HG03139 (cell line): ENCODE data around the gene HOXA6.

Experiments
- ATAC-seq: cut with Tn5 transposase; IDR thresholded peaks from one replicate; pipeline ENCODE4 v1.9.1; 2021; ENCODE audit not compliant: unreplicated experiment

The HOXA6 gene

DNA sequence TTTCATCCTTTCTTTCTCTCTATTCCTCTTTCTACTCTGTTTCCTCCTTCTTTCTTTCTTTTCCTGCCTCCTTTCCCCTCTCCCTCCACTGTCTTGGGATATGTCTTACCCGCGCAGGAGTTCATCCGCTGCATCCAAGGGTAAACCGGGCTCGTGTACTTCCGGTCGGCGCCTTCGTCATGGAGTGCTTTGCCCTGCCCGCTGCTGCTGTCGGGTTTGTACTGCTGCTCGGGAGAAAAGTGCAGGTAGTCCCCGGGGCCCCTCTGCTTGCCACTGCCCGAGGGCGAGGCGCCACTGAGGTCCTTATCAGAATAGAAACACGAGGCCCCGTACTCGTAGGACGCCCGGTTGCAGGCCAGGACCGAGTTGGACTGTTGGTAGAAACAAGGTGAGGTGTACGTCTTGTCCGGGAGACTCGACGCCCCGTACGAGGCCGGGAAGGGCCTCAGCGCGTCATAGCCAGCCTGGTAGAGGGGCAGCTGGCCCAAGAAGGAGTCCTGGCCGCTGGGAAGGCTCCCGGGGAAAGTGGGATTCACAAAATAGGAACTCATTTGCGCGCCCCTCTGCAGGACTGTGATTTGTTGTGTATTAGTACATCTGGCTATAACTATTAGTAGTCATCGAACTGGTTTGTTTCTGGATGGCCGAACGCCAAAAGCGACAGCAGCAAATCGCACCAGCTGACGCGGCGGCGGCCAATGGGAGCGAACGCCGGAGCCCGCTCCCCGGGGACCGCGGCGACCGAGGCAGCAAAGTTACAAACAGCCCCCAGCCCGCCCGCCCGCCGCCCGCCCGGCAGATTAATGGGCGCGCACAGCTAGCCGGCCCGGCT, at the start of gene HOXA6:
HOXA6 (minus strand) TSS at position 576 of the 832 bp plus-strand sequence; CDS start at position 551, 25 bp downstream.
- no peak for ATAC-seq

DNA sequence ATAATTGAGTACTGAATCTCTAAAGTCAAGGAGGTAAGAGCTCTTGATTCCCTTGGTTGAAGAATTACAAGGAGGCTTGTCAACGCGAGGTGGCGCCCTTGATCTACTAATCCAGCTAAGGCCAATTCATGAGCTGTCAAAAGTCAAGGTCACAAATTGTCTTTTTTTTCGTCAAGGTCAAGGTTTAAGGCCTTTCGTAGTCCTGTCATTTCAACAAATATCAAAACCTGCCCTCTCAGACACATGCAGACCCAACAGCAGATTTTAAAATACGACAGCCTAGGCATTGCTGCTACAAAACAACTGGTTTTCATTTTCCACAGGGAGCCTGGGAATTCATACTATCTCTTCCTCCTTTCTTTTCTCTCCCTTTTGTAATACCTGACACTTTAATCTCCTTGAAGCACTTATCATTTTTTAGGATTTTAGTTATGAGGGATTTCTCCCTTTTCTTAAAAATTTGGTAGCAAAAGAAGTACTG, 48.8 kb upstream of the HOXA6 start:
- ATAC-seq = no peak

DNA sequence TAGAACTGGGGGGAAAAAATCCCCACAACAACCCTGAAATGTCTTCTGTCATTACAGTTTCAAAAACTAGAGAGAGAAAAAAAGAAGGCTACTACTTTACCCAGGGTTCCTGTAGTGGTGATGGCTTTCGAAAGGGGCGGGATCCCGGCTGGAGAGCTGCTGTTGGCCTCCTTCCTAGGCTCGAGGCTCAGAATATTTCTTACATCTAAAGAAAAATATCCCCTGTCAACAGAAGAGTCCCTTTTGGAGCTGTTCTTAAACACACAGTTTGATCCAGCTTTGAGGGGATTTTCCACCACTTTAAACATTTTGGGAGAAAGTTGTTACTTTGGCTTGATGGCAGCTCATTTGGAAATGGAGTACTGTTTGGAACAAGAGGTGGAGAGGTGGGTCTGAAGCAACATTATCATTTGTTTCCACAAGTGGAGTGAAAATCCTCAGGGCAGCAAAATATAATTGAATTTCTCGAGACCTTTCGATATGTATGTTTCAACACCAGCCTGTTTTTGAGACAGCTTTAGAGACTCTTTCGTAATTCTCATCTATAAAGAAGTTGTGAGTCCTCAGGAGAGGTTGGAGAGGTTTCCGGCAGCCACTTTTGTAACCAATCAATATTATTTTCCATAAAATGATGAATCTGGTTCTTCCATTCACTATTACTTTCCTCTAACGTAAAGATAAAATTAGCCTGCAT, 47.3 kb upstream of the HOXA6 start:
- ATAC-seq = no peak

DNA sequence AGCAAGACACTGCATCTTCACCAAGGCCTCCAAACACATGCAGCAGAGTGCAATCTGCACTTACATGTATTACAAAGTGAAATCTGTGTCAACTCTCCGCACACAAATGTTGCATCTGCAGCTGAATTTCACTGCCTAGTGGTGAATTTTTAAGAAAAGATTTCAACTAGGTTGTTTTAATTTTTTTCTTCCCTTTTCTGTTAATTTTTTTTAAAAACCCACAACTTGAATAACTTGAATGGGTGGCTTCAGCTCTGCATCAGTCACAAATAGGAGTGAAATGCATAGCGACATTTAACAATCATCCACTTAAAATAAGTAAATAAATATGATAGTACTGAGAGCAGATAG, 46.4 kb upstream of the HOXA6 start:
- ATAC-seq = no peak

DNA sequence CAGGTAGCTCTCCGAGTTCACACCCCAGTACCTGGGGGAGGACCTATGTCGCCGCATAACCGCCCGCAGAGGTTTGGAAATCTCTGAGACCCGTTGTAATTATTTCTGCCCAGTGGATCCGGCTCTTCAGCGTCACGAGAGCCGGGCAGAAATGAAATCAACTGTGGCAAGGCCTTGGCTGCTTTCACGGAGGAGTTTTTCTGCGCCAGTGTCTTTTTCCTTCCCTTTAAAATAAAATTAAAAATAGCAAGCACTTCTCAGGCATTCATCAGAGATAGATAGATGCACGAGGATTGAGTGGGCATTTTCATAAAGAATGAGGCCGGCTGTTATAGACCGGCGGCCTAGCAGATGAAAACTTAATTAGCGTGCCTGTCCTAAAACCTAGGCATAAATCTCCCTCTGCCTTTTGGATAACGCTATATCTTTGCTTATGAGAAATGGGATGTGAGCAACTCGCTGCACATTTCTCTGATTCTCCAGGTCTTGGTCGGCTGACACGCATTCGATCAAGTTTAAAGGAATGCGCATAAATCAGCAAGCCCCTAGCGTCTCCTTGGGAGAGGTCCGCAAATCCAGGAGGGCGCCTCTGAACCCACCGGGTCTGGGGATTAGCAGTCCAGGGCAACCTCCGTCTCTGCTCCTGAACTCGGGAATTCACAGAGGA, 45.9 kb upstream of the HOXA6 start:
- ATAC-seq = no peak

DNA sequence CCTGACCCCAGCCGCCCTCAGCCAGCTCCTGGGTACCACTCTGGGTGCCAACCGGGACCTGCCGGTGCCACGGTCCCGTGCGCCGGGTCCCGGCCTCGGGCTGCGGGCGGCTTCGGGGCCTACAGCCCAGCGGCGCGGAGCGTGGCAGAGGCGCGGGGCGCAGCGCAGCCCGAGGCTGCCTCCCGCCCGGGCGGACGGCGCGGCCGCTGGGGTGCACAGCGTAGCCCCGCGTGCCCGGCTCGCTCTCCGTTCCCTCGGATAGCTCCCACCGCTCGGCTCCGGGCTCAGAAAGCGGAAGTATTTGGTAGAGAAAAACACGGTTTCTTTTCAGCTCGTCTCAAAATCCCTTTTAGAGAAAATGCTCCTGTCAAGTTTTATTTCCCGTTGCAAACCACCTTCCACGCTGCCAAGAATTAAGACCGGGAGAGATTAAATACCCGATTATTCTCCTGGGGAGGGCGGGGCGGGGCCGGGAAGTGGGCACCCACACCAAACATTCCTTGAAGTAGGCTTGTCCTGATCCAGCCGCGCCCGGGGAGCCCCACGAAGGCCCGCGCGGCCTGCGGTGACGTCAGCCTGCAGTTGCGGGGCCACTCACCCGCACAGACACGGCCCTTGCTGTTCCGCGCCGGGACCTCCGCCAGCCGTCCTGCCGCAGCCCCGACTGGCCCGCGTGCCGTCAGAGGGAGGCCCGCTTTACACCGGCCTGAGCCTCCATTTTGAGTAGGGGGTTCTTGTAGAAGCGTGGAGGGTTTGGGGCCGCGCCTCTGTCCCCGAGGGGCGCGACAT, 45.2 kb upstream of the HOXA6 start:
- ATAC-seq = no peak

DNA sequence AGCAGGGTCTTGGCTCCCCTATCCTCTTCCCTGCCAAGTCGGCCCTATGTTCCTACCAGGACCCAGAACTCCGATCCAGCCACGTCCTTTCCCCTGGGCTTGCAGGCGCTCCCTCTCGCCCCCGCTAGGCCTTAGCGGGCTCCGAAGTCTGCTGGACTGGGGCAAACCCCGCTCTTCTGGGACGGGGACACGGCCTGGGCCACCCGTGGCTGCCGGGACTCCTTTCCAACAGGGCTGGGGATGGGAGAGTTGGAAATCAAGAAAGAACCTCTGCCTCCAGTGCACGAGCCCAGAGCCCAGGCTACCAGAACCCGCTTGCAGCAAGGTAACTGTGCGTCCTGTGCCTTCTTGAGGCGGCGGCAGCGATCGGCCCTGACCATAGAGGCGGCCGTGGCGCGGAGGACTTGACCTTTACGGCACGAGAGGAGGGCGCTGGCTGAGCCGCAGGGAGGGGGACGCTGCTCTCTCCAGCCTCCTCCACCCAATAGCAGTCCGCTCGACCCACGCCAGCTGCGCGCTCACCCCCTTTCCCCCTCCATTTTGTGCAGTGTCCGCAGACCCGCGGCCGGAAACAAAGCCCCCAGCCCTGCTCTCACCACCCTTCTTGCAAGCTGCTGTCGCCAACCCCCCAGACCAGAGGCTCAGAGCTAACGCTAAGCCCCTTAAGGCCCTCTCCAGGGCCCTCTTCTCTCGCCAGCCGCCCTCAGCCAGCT, 44.4 kb upstream of the HOXA6 start:
- no peak for ATAC-seq

DNA sequence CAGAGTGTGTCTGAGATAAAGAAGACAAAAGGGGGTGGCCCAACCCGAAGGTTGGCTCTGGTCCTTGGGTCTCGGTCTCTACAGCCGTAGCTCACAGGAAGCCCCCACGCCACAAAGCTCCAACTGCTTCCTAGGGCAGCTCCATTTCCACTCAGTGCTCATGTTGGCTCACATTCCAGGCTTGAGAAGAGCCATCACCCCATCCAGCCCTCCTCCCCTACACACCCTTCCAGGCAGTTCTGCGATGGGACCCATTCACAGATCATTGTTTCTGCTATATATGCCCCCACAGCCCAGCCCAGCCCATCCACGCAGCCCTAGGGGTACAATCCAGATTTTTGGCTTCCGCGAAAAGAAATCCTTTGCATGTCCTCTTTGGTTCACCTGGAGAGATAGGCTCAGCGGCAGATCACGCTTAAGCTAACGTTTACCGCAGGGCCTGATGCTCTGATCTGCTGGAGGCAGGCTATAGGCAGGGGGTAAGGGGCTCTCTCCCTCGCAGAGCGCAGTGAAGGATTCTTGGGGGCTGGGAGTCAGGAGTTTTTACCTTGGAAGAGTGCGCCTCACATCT, 43.7 kb upstream of the HOXA6 start:
- no peak for ATAC-seq

DNA sequence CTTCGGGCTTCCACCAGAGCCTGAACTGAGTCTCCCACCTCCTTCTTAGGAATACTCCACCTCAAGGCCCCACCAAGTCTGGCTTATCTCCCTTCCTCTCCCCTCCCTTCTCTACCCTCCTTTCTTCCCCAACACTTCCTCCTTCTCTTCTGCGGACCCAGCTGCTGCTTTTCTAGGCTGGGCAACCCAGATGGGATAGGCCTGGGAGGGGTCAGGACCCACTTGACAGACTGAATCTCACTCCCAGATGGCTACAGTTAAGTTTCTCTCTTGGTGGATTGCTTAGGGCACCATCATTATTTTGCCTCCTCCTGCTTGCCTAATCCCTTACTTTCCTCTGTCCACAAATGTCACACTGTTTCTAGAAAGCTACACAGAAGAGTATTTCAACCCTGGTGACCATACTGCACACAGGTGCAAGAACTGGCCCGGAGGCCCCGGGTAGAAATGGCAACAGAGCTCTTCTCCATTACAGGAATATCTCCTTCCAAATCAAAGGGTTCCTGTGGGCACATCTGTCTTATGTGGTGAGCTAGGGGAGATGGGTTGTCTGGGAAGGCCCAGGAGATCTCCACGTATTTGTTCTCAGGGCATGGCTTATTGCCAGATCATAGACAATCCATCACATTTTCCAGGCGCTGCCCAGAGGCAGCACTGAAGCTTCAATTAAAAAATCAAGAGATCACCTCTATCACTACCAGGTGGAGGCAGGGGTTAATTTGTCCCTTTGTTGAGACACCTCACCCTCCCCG, 42.6 kb upstream of the HOXA6 start:
- no peak for ATAC-seq

DNA sequence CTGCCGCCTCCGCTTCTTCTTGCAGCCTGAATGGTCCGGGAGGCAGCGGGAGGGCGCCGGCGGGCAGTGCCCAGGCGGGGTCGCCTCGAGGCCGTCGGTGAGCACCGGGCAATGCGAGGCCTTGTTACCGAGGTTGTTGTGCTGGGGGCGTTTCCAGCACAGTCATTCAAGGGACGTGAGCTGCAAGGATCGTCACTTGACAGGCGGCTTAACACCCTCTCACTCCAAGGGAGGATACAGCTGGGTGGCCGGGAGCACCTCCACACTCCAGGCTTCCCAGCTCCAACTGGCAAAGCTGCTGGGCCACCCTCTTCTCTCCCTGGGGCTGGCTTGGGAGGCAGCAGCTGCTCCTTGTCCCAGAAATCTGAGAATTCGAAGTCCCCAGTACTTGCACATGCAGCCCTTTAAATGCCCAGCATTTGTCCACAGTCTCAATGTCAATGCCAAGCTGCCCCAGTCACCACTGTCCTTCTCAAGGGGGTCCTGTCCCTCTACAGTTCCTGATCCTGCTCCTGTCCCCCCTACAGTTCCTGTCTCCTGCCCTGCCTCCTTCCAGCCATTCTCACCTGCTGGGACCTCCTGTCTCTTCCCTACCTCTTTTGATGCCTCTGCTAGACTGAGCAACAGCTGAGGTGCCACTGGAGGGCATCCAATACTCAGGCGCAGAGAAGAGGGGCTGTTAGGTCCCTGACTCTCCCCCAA, 41.9 kb upstream of the HOXA6 start:
- ATAC-seq = no peak

DNA sequence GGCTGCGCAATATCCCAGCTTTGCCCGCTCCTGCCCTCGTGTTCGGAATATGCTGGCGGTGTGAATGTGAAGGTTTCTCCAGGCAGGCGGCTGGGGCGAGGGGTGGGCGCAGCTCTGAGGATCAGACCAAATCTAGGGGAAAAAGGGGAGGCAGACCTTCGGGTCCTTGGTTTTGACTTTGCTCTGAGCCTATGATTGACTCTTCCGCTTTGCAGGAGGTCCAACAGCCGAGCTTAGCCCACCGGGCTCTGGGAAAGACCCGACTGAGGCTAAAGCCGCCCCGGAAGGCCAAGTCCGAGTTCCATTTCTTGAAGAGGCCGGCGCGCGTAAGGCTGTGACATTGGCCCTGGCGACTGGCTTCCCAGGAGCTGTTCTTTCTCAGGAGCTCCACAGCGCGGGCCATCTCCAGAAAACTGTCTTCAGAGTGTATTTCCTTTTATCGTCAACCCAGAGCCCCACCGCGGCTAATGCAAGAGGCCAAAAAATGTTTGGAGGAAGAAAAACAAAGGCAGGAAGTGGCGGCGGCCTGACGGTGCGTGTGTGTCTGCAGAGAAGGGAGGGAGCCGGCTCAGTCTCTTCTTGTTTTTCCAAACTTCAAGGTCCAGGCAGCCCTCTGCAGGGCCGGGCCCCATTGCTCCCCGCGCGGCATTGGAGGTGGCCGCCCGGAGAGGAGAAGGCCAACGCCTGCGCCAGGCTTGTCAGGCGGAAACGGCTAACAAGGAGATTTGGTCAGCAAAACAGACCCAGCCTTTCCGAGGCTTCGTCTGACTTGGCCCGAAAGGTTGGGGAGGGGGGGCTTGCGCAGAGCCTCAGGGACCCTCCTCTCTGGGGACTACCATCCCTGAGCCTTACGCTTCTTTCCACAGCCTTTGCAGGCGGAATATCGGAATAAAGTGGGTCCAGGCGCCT, 41.1 kb upstream of the HOXA6 start:
- no peak for ATAC-seq

DNA sequence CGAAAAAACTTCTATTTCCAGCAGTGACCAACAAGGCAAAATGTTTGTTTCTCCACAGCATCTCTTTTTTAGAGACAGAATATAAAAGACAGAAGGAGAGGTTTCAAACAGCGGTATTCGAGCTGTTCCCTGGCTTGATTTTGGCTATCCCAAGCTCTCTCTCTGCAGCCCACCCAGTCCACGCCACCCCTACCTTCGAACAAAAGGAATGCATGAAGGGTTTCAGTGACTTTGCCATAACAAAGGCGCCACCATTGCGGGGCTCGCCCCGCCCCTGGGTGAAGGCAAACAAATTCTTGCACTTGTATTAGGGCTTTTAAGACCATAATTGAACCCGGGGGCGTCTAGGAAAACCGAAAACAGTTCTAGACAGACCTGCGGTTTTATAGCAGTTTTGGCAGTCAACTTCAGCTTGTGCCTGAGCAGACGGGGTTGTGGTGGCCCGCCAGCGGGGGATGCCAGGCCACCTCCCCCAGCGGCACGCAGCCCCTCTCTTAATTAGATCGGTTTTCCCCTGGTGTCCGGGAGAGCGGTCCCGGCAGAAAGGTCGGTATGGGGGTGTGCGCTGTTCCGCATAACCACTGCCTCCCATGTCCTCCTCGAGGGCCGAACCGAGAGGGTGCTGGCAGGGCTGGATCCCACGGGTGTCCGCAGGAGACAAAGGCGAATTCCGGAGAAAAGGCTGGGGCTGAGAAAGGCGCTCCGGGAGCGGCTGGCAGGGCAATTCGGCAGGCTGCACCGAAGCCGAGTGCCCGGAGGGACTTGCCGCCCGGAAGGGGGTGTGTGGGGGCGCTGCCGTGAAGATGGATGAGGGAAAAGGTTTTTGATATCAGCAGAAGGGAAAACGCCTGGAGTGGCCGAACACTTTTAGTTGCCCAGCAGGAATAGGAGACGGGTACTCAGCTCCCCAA, 40.2 kb upstream of the HOXA6 start:
- no peak for ATAC-seq

DNA sequence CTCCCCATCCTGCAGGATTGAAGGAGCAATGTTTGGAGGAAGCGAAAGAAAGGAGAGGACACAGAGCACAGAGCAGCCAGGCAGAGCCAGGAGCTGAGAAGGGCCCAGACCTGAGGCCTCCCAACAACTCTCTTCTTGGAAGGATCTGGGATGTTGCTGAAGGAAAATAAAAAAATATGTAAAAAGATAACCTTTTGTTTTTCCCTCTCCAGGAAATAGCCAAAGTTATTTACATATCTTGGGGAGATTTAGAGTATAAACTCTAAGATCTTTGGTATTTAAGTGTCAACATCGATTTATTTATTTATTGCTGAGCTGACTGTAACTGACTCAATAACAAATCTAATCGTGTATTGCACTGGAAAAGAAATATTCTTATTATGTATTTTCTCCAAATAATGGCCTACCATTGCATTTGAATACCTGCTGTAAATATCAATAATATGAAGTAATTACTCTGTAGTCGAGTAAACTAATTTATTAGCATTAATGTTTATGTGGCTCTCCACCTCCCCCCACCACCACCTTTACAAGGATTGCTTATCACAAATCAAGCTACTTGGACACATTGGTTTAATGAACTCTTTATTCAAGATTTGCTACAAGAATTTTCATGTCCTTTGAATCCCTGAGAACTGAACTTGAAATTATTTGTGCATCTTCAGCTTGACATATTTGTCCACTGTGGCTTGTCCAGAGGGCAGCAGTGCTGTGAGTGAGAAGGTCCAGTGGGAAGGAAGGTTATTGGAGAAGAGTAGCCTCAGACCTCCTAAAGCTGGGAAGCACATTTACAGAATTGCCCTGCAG, 39.3 kb upstream of the HOXA6 start:
- ATAC-seq = no peak

DNA sequence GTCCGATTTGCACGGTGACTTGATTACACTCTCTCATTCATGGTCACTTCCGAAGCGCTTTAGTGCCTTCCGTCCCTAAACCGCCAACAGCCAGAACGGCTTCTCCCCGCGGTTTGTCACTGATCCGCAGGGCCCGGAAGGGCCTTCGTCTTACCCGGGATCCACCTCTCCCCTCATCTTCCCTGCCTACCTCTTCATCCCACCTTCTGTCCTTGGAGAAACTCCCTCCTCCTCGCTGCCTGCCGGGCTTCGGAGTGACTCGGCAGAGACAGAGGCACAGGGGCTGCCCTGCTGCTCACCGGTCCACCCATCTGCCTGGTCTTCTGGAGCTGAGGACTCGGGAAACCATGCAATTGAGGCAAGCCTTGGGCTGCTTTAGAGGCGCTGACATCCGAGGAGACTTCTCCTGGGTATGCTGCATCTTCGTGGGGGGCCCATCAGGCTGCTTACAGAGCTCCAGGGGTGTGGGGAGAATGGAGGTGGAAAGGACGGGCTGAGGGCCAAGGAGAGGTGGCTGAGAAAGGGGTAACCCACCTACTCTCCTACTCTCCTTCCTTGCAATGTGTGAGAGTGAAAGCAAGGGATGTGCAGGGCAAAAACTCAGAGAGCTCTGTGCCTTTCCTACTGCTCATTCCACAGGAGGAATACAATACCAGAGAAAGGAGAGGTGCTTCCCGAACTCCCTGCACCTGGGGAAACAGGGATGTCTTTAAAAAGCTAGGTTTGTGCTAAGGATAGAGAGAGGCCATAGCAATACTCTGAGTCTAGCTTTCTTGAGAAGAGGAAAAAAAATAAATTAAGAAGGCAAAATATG, 38.5 kb upstream of the HOXA6 start:
- no peak for ATAC-seq
